ENCODE data around the gene TP53BP2. TPM values are rescaled to one million over a fixed set of nuclear protein-coding genes. Genes with fewer than 3 reads are reported as not detected.
A peak's percentile ranks its signal among the peaks of the same experiment; 100 is the strongest.
"Not testable (repeated sequence)": the region's sequence is repeated elsewhere in the genome, so short reads cannot be mapped to it uniquely, and the experiment has no call there.

Gene TP53BP2
- total RNA-seq, 1 donor from 2014 or later: 54.3 TPM

GRCh38 chr1:223748405-223748772 lies 97.4 kb downstream of the TP53BP2 start:
- peak; percentile 73 for DNase-seq (ENCODE audit: low read depth)

DNA sequence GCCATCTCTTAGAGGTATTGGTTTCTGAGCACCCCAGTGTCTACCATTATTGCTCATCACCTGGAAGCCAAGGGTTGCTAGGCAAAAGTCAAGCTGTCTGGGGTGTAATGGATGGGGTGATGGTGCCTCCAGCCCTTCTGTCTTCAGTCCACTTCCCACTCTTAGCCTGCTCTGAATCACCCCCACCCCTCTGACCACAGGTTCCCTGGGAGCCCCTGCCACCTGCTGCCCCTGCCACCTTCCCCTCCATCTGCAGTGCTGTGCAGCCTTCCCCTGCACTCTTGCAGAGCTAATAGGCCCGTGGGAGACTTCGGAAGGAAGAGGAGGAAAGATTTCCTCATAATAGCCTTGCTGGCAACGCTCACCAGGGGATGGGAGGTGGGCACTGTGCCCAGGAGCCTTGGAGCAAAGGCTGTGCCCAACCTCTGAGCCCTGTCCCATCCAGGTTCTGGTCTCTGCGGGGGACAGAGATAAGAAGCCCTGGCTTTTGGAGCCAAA lies 97.9 kb downstream of the TP53BP2 start:
- DNase-seq (ENCODE audit: low read depth): peak; percentile 56

- no peak for DNase-seq (ENCODE audit: low read depth)
Observed at GRCh38 chr1:223745731-223746130, 100.0 kb downstream of the TP53BP2 start.

DNA sequence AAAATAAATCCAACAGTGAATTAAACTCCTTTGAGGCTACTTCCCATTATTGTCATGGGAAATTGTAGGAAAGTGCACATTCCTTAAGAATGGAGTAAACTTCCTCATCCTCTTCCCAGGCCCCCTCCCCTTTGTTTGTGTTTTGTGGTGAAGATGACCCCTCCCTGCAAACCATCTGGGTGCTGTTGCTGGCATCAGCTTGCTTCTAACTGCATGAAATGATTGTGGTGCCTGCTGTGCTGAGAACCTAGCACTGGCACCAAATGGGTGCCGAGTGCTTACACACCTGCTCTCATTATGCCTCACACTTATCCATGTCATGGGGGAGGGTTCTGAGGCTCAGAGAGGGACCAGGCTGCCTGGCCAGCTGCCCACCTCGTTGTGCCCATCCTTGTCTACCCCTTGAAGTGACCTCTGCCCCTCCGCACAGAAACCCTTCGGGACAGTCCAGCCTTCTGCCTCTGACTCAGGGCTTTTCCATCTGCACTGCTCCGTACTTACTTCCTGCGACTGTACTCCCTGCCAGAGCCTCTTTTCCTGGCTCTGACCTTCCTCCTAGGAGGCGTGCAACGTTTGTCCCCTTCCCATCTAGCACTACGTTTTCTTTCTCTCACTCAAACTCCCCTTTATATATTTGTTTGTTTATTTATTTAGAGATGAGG lies 102.8 kb downstream of the TP53BP2 start:
- peak; percentile 21 for DNase-seq (ENCODE audit: low read depth)

DNA sequence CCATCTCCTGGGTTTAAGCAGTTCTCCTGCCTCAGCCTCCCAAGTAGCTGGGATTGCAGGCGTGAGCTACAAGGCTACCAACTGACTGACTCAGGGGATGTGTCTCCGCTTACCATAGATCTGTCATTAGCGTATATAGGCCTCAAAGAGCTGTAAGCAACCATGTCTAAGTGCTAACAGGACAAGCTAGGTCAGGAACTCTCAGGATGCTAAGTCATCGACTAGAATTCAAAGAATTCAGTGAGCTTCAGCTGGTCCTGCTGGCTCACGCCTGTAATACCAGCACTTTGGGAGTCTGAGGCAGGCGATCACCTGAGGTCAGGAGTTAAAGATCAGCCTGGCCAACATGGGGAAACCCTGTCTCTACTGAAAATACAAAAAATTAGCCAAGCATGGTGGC lies 103.9 kb downstream of the TP53BP2 start:
- no peak for DNase-seq (ENCODE audit: low read depth)

DNA sequence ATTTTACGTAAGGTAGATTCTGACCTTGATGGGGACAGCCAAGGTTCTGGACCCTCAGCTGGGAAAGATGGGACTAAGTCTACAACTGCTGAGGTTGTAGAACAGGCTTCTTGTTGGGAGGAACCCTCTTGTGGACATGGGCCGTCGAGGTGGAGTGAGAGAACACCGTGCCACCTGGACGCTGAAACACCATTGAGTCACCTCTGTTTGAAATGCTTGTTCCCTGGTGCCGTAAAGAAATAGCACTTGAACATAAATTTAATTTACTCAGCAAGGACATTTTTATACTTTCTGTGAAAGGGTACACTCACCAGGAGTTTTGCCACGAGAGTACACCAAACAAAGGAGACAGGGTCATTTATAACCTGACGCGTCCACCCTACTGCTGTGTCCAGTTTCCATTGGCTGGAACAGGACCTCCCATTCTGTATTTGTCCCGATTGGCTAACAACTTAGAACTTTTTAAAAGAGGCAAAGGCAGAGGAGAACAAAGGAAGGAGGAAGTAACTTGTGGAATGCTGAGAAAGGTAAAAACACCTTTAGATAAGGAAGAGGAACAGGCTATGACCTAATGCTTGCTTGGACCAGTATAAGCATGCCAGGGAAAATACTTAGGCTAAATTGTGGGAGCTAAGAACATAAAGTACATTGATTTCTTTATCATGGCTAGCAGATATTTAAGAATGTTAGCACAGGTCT lies 105.6 kb downstream of the TP53BP2 start:
- DNase-seq (ENCODE audit: low read depth): not testable (repeated sequence)

DNA sequence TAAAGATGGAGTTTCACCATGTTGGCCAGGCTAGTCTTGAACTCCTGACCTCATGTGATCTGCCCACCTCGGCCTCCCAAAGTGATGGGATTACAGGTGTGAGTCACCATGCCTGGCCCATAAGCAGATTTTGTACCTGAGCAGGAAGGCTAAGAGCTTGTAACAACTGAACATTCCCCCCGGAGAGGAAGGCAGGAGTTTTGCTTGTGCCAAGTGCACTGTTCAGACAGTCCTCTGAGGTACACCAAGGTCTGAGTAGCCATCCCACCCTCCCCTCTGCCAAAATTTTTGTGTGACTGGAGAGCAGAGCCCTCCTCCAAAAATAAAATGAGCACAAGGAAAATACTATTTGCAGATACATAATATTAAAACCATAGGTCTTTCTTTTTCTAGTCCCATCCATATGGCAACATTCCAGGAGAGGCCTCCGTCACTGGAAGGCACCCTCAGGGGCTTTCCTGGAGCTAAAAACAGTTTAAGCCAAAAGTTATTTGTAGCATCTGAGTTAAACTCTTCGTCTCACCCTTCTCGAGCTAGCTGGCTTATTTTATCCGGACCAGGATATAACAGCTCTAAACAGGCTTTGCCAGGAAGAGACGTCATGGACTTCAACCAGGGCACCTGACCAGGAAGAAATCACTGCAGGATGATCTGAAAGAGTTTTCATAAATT lies 106.2 kb downstream of the TP53BP2 start:
- peak; percentile 40 for DNase-seq (ENCODE audit: low read depth)

DNA sequence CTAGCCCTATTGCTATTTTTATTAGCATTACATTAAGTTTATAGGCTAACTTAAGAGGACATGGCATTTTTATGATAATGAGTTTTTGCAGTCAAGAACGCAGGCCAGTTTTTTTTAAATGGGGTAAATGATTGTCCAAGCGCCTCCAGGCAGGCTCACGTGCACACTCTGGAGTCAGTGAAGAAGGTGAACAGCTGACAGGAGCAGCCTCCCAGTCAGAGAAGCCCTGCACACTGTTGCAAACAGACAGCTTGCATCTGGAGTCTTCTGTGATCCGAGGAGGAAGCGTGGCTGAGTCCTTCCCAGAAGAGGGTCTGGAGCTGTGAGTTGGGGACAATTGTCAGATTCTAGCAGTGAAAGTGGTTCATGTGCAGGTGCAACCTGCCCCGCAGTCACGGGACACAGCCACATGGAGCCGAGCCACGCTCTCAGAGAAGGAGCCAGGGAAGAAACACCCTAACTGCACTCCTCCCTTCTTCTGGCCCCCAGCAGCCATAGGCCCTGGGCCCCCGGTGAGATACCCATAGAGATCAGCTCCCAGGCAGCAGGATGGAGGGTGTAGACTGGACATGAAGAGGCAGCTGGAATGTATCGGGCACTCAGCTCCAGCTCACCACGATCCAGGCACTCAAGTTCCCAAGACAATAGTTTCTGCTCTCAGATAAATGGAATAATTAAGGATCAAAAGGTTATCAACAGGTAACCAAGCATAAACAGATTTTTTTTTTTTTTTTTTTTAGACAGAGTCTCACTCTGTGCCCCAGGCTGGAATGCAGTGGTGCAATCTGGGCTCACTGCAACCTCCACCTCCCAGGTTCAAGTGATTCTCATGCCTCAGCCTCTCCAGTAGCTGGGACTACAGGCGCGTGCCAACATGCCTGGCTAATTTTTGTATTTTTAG lies 107.0 kb downstream of the TP53BP2 start:
- peak; percentile 37 for DNase-seq (ENCODE audit: low read depth)

- DNase-seq (ENCODE audit: low read depth): peak; percentile 63
Observed at GRCh38 chr1:223737342-223737741, 108.4 kb downstream of the TP53BP2 start.

GRCh38 chr1:223736638-223737037 lies 109.1 kb downstream of the TP53BP2 start:
- DNase-seq (ENCODE audit: low read depth): not testable (repeated sequence)

- DNase-seq (ENCODE audit: low read depth): no peak
Observed at GRCh38 chr1:223733898-223734852, 111.6 kb downstream of the TP53BP2 start.

DNA sequence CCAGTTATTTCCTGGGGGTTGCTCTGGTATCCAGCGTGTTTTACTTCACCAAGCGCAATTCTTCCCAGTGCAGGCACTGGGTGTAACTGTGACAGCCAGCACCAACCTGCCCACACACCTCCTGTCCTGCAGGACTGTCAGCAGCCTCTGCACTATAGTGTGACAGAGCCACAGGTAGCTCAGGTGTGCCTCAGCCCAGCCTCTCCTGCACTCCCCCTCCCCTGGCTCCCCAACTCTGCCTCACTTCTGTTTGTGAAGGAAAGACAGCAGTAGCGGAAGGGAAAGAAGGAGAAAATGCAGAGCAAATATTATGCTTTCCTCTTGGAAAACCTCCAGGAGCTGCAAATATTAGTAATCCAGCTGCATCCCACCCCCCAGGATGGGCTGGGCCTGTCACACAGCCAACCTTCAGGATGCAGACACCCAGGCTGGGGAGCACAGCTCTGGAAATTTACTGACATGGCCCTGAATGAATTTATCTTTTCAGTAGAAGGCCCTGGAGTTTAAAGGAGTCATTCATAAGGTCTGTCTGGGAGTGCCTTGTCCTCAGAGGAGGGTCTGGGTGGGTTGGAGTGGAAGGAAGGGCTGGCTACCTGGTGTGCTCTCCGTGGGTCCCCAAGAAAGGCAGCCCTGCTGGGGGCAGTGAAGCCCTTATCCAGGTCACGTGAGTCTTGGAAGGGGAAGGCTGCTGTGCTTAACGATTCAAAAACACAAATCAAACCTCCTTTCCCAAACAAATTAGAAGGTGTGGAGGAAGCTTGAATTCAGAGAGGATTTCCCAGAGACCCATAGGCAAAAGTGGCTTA lies 112.6 kb downstream of the TP53BP2 start:
- no peak for DNase-seq (ENCODE audit: low read depth)

DNA sequence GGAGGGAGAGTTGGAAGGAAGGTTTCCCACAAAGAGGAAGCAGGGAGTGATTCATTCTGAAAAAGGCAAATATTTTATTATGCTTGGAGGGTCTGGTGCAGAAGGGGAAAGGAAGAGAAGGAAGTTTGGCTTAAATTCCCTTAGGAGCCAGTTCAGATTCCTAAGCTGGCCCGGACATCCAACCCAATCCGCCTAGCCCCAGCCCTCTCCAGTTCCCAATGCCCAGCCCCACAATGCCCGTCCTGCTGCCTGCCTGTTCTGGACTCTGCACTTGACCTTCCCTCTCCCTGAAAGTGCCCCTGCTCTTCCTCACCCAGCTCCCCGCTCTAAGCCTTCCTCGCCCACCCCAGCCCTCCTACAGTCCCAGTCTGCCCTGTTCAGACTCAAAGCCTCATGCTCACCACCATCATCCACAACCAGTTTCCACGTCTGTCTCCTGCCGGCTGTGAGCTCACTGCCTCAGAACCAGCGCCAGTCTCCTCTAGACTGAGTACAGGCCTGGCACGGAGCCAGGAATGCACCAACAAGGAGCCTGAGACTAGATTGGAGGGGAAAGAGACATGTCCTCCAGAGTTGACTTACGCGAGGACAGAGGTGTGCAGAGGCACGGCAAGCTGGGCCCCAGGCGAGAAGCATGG lies 114.5 kb downstream of the TP53BP2 start:
- peak; percentile 64 for DNase-seq (ENCODE audit: low read depth)

DNA sequence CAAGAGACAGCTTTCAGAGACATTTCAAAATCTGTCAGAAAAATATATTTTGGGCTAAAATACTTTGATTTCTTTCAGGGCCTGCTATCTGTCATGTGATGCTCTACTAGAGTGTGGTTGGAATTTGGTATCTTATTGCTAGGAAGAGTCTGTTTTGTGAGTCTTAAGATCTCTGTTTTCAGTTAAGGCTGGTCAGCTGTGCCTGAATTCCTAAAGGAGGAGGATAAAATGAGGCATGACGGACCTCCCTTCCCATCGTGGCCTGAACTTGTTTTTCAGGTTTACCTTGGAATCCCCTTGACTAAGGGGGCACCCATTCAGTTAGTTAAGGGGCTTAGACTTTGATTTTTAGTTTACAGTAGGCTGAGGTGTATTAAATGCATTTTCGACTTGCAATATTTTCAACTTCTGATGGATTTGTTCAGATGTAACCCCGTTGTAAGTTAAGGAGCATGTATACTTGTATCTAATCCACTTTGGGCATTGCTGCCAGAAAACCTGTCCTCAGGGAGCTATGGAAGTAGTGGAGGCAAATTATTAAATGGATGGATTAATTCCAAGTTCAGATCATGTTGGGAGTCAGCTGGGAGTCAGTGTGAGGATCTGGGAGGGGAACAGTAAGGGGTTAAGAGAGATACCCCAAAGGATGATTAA lies 115.1 kb downstream of the TP53BP2 start:
- no peak for DNase-seq (ENCODE audit: low read depth)

GRCh38 chr1:223729906-223730305 lies 115.8 kb downstream of the TP53BP2 start:
- DNase-seq (ENCODE audit: low read depth): no peak

Data from myocyte (in vitro differentiated cells).